ENCODE data around the gene TOM1L2. TPM values are rescaled to one million over a fixed set of nuclear protein-coding genes. Genes with fewer than 3 reads are reported as not detected.

TOM1L2 gene
- total RNA-seq, 4 donors from 2014 or later: 15.6 to 85.9 (median 34.9) TPM

DNA sequence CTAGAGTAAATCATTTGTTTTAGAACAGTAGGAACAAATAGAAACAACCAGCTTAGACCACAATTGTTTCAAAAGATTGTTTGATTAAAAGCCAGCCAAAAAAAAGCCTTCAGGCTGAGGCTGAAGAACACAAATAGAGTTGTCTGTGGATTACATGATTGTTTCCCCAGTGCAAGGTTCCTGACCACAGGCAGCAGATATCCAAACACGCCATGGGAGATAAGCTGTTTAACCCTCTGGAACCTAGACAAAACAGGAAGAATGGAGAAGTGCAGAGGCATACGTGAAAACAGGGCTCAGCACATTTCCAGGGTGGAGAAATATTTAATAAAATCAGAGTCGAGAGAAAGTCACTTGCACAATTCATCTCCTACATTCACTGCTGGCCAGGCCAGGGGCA lies 45.8 kb upstream of the TOM1L2 start:
- no peak overlapping the region for H3K4me3 ChIP-seq
- H3K36me3 ChIP-seq: no peaks in the 10 kb centered on the region
- TF ChIP-seq POLR2A (IDR thresholded peaks at IDR 0.05) (no peak), CTCF (IDR thresholded peaks at IDR 0.05) (no peak)
- intact Hi-C loops (cut with DNase I; ENCODE audit: low total_unique reads): no loop called here
- DNase-seq: no peak
- no peak overlapping the region for H3K27ac ChIP-seq
- no peaks in the 10 kb centered on the region for H3K27me3 ChIP-seq
- no peaks in the 10 kb centered on the region for H3K9me3 ChIP-seq
- no peaks in the 10 kb centered on the region for H3K4me1 ChIP-seq

GRCh38 chr17:18016426-18016825 lies 44.2 kb upstream of the TOM1L2 start:
- DNase-seq: no peak
- H3K4me1 ChIP-seq: no peaks in the 10 kb centered on the region
- H3K27me3 ChIP-seq: no peaks in the 10 kb centered on the region
- no peak overlapping the region for H3K4me3 ChIP-seq
- H3K9me3 ChIP-seq: no peaks in the 10 kb centered on the region
- intact Hi-C loops (cut with DNase I; ENCODE audit: low total_unique reads): no loop called here
- H3K27ac ChIP-seq: no peak overlapping the region
- H3K36me3 ChIP-seq: no peaks in the 10 kb centered on the region
- TF ChIP-seq POLR2A (IDR thresholded peaks at IDR 0.05) (no peak), CTCF (IDR thresholded peaks at IDR 0.05) (no peak)

GRCh38 chr17:18015593-18015992 lies 43.4 kb upstream of the TOM1L2 start:
- Histone ChIP-seq H3K27ac (no peak overlapping the region), H3K9me3 (no peaks in the 10 kb centered on the region), H3K4me1 (no peaks in the 10 kb centered on the region), H3K4me3 (no peak overlapping the region), H3K27me3 (no peaks in the 10 kb centered on the region), H3K36me3 (no peaks in the 10 kb centered on the region)
- no peak for TF ChIP-seq CTCF (IDR thresholded peaks at IDR 0.05)
- TF ChIP-seq POLR2A (IDR thresholded peaks at IDR 0.05): no peak
- intact Hi-C loops (cut with DNase I; ENCODE audit: low total_unique reads): no loop called here
- no peak for DNase-seq

DNA sequence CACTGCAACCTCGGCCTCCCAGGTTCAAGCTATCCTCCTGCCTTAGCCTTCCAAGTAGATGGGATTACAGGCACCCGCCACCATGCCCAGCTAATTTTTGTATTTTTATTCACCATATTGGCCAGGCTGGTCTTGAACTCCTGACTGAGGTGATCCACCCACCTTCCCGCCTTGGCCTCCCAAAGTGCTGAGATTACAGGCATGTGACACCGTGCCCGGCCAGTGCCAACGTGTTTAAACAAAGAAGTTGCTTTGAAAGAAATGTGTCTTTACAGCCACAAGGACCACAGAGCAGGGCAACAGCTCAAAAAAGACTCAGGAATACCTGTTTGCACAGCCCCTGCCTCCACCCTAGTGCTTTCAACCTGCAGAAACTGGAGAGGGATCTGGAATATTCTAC lies 41.8 kb upstream of the TOM1L2 start:
- Histone ChIP-seq H3K27ac (no peak overlapping the region), H3K36me3 (no peaks in the 10 kb centered on the region), H3K27me3 (no peaks in the 10 kb centered on the region), H3K9me3 (no peaks in the 10 kb centered on the region), H3K4me1 (no peaks in the 10 kb centered on the region), H3K4me3 (no peak overlapping the region)
- intact Hi-C loops (cut with DNase I; ENCODE audit: low total_unique reads): no loop called here
- TF ChIP-seq CTCF (IDR thresholded peaks at IDR 0.05): no peak
- no peak for TF ChIP-seq POLR2A (IDR thresholded peaks at IDR 0.05)
- no peak for DNase-seq

DNA sequence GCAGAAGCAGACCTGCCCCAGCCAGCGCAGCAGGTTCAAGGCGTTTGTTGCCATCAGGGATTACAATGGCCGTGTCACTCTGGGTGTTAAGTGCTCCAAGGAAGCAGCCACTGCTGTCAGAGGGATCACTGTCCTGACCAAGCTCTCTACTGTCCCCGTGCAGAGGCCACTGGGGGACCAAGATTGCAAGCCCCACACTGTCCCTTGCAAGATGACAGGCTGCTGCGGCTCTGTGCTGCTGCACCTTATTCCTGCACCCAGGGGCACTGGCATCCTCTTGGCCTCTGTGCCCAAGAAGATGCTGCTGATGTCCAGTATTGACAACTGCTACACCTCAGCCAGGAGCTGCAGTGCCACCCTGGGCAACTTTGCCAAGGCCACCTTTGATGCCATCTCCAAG lies 39.1 kb upstream of the TOM1L2 start:
- Histone ChIP-seq H3K4me1 (no peaks in the 10 kb centered on the region), H3K36me3 (no peaks in the 10 kb centered on the region), H3K4me3 (no peak overlapping the region), H3K27me3 (no peaks in the 10 kb centered on the region), H3K9me3 (no peaks in the 10 kb centered on the region), H3K27ac (no peak overlapping the region)
- intact Hi-C loops (cut with DNase I; ENCODE audit: low total_unique reads): no loop called here
- no peak for DNase-seq
- TF ChIP-seq CTCF (IDR thresholded peaks at IDR 0.05) (no peak), POLR2A (IDR thresholded peaks at IDR 0.05) (no peak)

All from uterus (tissue), 4 donors.